ENCODE results near the gene CPTP. TPM values are rescaled to one million over a fixed set of nuclear protein-coding genes. Genes with fewer than 3 reads are reported as not detected.

Gene CPTP
- total RNA-seq, 1 experiment from 2014 or later = 52.2 TPM

GRCh38 chr1:1309251-1310108 is 15.1 kb upstream of the CPTP start:
- Histone ChIP-seq H3K36me3 (ENCODE audit: control insufficient read depth, insufficient read depth, low read length) (no peaks in the 10 kb centered on the region; the same call in 1 of the 2 replicates), H3K27me3 (ENCODE audit: control insufficient read depth, insufficient read depth, low read length) (no peaks in the 10 kb centered on the region), H3K4me1 (ENCODE audit: control insufficient read depth, insufficient read depth, low read length) (peaks cover 35% of the 10 kb centered on the region), H3K27ac (ENCODE audit: low read length) (peak overlapping the region; percentile 77), H3K4me3 (ENCODE audit: low read depth in 2 of 2, low read length in 2 of 2) (peak overlapping the region; percentile 64 to 72), H3K9me3 (ENCODE audit: control insufficient read depth, insufficient read depth, low read depth, low read length) (no peaks in the 10 kb centered on the region)
- intact Hi-C loops (cut with micrococcal nuclease; ENCODE audit: unreplicated experiment) (no loop called here), in situ Hi-C loops (cut with HindIII; ENCODE audit: low pct_unique_long_range_greater_than_20kb, low sequenced_read_pairs) (no loop called here)
- CTCF ChIA-PET = interaction anchor here (0.5 to 0.6 kb wide), 2 partner anchors 14 to 190 kb away, joined by 3 to 7 read pairs; no protein-coding TSS in a partner anchor
- ATAC-seq (peak; percentile 1), DNase-seq (ENCODE audit: low read depth, low spot score) (no peak)
- POLR2A ChIA-PET = no interaction called here
- BruUV-seq (replicated peaks) = no TSS peak
- no peak for TF ChIP-seq SIN3A (IDR thresholded peaks at IDR 0.05; ENCODE audit: borderline replicate concordance, insufficient read depth, low read depth, low read length)
- no peak for TF ChIP-seq TCF7L2 (IDR thresholded peaks at IDR 0.05; ENCODE audit: low read depth, low read length)
- no peak for TF ChIP-seq CTCF (IDR thresholded peaks at IDR 0.05)
- TF ChIP-seq POLR2AphosphoS5 (IDR thresholded peaks at IDR 0.05; ENCODE audit: low read depth, low read length) = peak; percentile 64
- no peak for TF ChIP-seq REST (IDR thresholded peaks at IDR 0.05; ENCODE audit: insufficient read depth in 1 of 2, low read depth in 2 of 2, low read length in 1 of 2)

GRCh38 chr1:1310109-1310385 is 14.6 kb upstream of the CPTP start:
- POLR2A ChIA-PET = interaction anchor here (0.6 kb wide), 1 partner anchor 334 kb away, joined by 4 read pairs; no protein-coding TSS in a partner anchor
- peak overlapping the region; percentile 77 for H3K27ac ChIP-seq (ENCODE audit: low read length)
- no peaks in the 10 kb centered on the region for H3K27me3 ChIP-seq (ENCODE audit: control insufficient read depth, insufficient read depth, low read length)
- no peaks in the 10 kb centered on the region; the same call in 1 of the 2 replicates for H3K36me3 ChIP-seq (ENCODE audit: control insufficient read depth, insufficient read depth, low read length)
- no peak for ATAC-seq
- BruUV-seq (replicated peaks) = no TSS peak
- no peaks in the 10 kb centered on the region for H3K9me3 ChIP-seq (ENCODE audit: control insufficient read depth, insufficient read depth, low read depth, low read length)
- peaks cover 30% of the 10 kb centered on the region for H3K4me1 ChIP-seq (ENCODE audit: control insufficient read depth, insufficient read depth, low read length)
- intact Hi-C loops (cut with micrococcal nuclease; ENCODE audit: unreplicated experiment) (no loop called here), in situ Hi-C loops (cut with HindIII; ENCODE audit: low pct_unique_long_range_greater_than_20kb, low sequenced_read_pairs) (no loop called here)
- TF ChIP-seq SIN3A (IDR thresholded peaks at IDR 0.05; ENCODE audit: borderline replicate concordance, insufficient read depth, low read depth, low read length) = no peak
- no peak for TF ChIP-seq REST (IDR thresholded peaks at IDR 0.05; ENCODE audit: insufficient read depth in 1 of 2, low read depth in 2 of 2, low read length in 1 of 2)
- TF ChIP-seq TCF7L2 (IDR thresholded peaks at IDR 0.05; ENCODE audit: low read depth, low read length) = no peak
- no peak for TF ChIP-seq CTCF (IDR thresholded peaks at IDR 0.05)
- no peak for TF ChIP-seq POLR2AphosphoS5 (IDR thresholded peaks at IDR 0.05; ENCODE audit: low read depth, low read length)
- DNase-seq (ENCODE audit: low read depth, low spot score) = no peak
- CTCF ChIA-PET = interaction anchor here (0.6 kb wide), 2 partner anchors 31 to 189 kb away, joined by 7 to 11 read pairs; no protein-coding TSS in a partner anchor
- H3K4me3 ChIP-seq (ENCODE audit: low read depth in 2 of 2, low read length in 2 of 2) = peak overlapping the region; percentile 64 to 72; a peak in 3 of 4 replicates
